ENCODE measurements around the gene SKI. TPM values are rescaled to one million over a fixed set of nuclear protein-coding genes. Genes with fewer than 3 reads are reported as not detected.

Gene SKI
- total and polyA plus RNA-seq, 8 donors, result 55.8 to 89.0 (median 73.9) TPM

DNA sequence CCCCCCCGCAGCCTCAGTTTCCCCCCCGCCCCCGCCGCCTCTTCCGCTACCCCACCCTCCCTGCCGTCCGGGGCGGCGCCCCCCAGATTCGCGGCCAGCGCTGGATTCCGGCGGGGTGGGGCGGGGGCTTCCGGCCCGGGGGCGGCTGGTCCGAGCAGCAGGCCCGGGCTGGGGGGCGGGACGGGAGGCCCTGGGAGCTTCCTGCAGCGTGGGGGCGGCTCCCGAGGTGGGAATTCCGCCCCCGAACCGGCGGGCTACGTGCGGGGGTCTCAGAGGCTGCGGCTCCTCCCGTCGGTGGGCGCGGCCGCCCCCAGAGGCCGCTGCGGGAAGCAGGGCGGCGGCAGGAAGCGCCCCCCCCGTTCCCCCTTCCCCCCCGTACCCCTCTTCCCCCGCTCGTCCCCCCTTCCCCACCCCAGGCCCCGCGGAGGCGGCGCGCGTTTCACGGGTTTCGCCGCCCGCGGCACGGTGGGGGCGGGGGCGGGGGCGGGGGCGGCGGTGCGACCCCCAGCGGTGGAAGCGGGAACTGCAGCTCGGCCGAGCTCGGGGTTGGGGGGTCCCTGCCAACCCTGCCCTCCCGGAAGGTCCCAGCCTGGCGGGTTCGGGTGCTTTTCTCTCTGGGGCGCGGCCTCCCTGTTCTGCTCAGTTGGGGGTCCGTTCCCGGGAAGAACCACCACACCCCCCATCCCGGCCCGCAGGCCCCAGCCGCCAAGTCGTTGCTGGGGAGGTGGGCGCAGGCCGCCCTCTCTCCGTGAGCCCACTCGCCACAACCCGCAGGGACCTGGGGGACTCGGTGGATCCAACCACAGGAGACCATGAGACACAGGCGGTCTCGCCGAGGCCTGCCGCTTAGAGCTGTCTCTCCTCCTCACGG is 86.9 kb downstream of the SKI start:
- intact Hi-C loops (cut with DNase I), result loop anchor here in 1 of 2 donors (10.0 kb wide), 1 partner anchor 80 kb away; no protein-coding TSS in a partner anchor
- peak overlapping the region; percentile 53 to 55 for H3K4me3 ChIP-seq
- TF ChIP-seq, protein P1, sequence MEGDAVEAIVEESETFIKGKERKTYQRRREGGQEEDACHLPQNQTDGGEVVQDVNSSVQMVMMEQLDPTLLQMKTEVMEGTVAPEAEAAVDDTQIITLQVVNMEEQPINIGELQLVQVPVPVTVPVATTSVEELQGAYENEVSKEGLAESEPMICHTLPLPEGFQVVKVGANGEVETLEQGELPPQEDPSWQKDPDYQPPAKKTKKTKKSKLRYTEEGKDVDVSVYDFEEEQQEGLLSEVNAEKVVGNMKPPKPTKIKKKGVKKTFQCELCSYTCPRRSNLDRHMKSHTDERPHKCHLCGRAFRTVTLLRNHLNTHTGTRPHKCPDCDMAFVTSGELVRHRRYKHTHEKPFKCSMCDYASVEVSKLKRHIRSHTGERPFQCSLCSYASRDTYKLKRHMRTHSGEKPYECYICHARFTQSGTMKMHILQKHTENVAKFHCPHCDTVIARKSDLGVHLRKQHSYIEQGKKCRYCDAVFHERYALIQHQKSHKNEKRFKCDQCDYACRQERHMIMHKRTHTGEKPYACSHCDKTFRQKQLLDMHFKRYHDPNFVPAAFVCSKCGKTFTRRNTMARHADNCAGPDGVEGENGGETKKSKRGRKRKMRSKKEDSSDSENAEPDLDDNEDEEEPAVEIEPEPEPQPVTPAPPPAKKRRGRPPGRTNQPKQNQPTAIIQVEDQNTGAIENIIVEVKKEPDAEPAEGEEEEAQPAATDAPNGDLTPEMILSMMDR (IDR thresholded peaks at IDR 0.05), result peak; percentile 94 to 99
- H3K9me3 ChIP-seq, result no peaks in the 10 kb centered on the region
- peaks cover 27 to 64% of the 10 kb centered on the region in 2 donors for H3K4me1 ChIP-seq
- H3K36me3 ChIP-seq, result peaks cover 0 to 7% of the 10 kb centered on the region in 2 donors
- DNase-seq (peak in 3 of 4 donors; percentile 61 to 86 (median 84)), ATAC-seq (peak; percentile 57)
- H3K27ac ChIP-seq, result peak overlapping the region; percentile 86 to 92
- peaks cover 0 to 35% of the 10 kb centered on the region in 2 donors for H3K27me3 ChIP-seq

DNA sequence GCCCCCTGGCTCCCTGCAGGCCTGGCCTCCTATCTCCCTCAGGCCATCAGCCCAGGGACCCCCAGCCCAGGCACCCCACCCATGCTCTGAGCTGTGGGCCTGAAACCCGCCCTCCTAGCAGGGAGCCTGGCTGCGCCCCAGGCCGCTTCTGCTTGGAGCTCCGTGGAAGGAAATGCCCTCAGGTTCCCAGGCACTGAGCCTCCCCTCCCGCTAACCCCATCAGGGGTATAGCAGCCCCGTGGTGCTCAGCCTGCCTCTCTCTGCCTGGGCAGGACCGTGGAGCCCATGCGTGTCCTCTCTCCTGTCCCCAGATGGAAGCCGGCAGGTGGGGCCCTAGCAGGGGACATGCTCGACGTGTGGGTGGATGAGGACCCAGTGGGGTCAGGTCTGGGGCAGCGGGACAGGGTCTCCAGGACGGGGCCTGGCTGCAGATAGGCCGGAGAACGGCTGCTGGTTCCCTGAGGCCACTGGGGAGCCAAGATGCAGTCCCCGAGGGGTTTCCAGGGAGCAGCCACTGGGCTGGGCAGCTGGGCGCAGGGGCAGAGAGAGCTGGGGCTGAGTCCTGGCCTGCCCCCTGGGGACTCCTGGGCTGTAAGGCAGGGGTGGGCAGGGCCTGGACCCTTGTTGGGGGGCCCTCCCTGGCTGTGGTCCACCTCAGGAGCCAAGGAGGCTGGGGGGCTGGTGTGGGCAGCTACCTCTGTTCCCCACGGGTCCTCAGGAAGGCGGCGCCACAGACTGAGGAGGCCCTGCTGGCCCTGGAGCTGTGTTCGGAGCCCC is 87.7 kb downstream of the SKI start:
- no peaks in the 10 kb centered on the region for H3K9me3 ChIP-seq
- H3K27me3 ChIP-seq, result peaks cover 0 to 35% of the 10 kb centered on the region in 2 donors
- no peak for ATAC-seq
- no peak for DNase-seq
- peak overlapping the region; percentile 86 to 92 for H3K27ac ChIP-seq
- no peaks in the 10 kb centered on the region for H3K36me3 ChIP-seq
- intact Hi-C loops (cut with DNase I), result loop anchor here in 1 of 2 donors (10.0 kb wide), 1 partner anchor 81 kb away; no protein-coding TSS in a partner anchor
- H3K4me1 ChIP-seq, result peaks cover 27 to 62% of the 10 kb centered on the region in 2 donors
- peak overlapping the region in 1 of 2 donors; percentile 53 for H3K4me3 ChIP-seq
- TF ChIP-seq, protein P1 (IDR thresholded peaks at IDR 0.05), result no peak

DNA sequence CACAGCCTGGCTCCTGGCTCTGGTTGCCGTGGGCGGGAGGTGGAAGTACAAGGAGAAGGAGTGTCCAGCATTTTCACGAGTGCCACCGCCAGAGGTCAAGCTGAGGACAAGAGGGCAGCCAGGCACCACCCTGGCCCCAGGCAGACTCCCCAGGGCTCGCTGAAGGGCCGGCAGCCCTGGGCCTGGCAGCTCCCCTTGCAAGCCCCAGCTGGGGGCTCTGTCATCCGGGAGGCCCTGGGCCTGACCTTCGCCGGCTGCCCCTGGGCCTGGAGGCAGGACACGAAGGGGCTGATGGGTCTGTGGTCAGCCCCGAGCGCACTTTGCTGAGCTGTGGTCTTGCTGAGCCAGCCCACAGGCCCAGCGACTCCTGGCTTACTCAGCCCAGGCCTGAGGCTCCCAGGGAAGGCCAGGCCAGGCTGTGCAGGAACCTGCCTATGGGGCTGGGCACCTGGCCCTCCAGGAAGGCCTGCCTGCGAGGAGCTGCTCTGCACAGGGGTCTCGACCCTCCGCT is 88.4 kb downstream of the SKI start:
- TF ChIP-seq, protein P1 (IDR thresholded peaks at IDR 0.05), result no peak
- intact Hi-C loops (cut with DNase I), result loop anchor here in 1 of 2 donors (10.0 kb wide), 1 partner anchor 82 kb away; no protein-coding TSS in a partner anchor

DNA sequence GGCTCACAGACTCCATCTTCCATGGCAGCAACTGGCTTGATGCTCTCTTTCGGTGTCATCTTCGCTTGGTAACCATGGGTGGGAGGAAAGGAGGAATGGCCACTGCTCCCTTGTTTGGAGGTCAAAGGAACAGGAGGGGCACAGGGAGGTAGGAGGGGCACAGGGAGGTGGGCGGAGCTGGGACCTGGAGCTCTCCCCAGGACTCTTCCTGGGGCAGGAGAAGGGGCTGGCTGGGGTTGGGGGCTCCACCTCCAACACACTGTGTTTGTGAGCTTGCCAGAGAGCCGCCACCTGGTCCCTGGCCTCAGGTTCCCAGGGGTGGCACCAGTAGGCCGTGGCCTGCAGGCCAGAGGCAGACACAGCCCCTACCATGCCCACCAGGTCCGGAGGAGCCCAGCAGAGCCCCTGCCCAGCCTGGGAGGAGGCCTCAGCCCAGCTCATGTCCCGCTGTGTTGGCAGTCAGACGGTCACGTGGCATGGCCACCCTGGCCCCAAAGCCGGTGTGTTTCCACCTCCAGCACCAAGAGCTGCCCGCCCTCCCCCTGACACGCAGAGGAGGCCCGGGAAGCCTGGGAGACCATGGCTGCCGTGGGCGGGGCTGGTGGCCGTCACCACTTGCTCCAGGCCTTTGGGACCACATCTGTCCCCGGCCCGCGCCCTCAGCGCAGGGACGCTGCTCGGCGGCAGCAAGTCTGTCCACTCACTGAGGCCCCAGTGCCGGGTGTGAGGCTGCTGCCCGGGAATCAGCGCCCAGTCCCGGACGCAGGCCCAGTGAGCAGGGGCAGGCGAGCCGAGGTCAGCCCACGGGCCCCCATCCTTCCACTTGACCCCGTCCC is 89.3 kb downstream of the SKI start:
- Histone ChIP-seq H3K36me3 (no peaks in the 10 kb centered on the region), H3K9me3 (no peaks in the 10 kb centered on the region), H3K27ac (no peak overlapping the region), H3K27me3 (peaks cover 0 to 51% of the 10 kb centered on the region in 2 donors), H3K4me1 (peaks cover 13 to 62% of the 10 kb centered on the region in 2 donors), H3K4me3 (no peak overlapping the region)
- TF ChIP-seq, protein P1 (IDR thresholded peaks at IDR 0.05), result no peak
- DNase-seq (no peak), ATAC-seq (no peak)
- intact Hi-C loops (cut with DNase I), result loop anchor here in 1 of 2 donors (10.0 kb wide), 1 partner anchor 83 kb away; no protein-coding TSS in a partner anchor

More for the DNA sequence above, 88.4 kb downstream of the SKI start:
- Histone ChIP-seq H3K27me3 (peaks cover 0 to 41% of the 10 kb centered on the region in 2 donors), H3K9me3 (no peaks in the 10 kb centered on the region), H3K4me3 (no peak overlapping the region), H3K4me1 (peaks cover 22 to 62% of the 10 kb centered on the region in 2 donors), H3K36me3 (no peaks in the 10 kb centered on the region), H3K27ac (peak overlapping the region in 1 of 2 donors; percentile 11)
- DNase-seq, result no peak
- no peak for ATAC-seq
